Neuronal stem cell (in vitro differentiated cells): Measurements from ENCODE around the gene LRCH2.

Source experiments
- DNase-seq: peaks from one replicate; pipeline ENCODE4 v3.0.0-alpha.2; 2013; ENCODE audit warnings: low spot score
- H2AFZ ChIP-seq: one replicate; pipeline ENCODE4 v1.6.1; 2013; ENCODE audit warnings: mild to moderate bottlenecking, low read length, inconsistent platforms
- H2AK5ac ChIP-seq: 2 replicates; pipeline ENCODE4 v1.6.1; 2013; ENCODE audit warnings: low read depth, mild to moderate bottlenecking, inconsistent platforms, low read length, moderate library complexity, mixed read lengths
- H2BK120ac ChIP-seq: 2 replicates; pipeline ENCODE4 v1.6.1; 2013; ENCODE audit warnings: low read depth, mild to moderate bottlenecking, inconsistent platforms, low read length, moderate library complexity, mixed read lengths
- H2BK12ac ChIP-seq: one replicate; pipeline ENCODE4 v1.6.1; 2013; ENCODE audit warnings: low read length, inconsistent platforms
- H2BK15ac ChIP-seq: 2 replicates; pipeline ENCODE4 v1.6.1; 2013; ENCODE audit warnings: mild to moderate bottlenecking, low read length, inconsistent platforms, mixed read lengths
- H2BK5ac ChIP-seq: one replicate; pipeline ENCODE4 v1.6.1; 2013; ENCODE audit warnings: inconsistent platforms, mild to moderate bottlenecking, low read length, moderate library complexity
- H3K14ac ChIP-seq: one replicate; pipeline ENCODE4 v1.6.1; 2013; ENCODE audit warnings: low read length, inconsistent platforms
- H3K18ac ChIP-seq: 2 replicates; pipeline ENCODE4 v1.6.1; 2013; ENCODE audit warnings: low read length, inconsistent platforms
- H3K23ac ChIP-seq: 2 replicates; pipeline ENCODE4 v1.6.1; 2013; ENCODE audit warnings: low read depth, mild to moderate bottlenecking, mixed read lengths, low read length, inconsistent platforms; ENCODE audit not compliant: poor library complexity
- H3K27ac ChIP-seq: replicated peaks from 3 replicates; pipeline ENCODE4 v1.5.1; 2013; ENCODE audit warnings: low read length, inconsistent platforms
- H3K27me3 ChIP-seq, 3 experiments: 2 replicates each; pipeline ENCODE4 v1.6.1; 2013; ENCODE audit warnings: low read length in 3 of 3, mild to moderate bottlenecking in 2 of 3, inconsistent platforms in 1 of 3, low read depth in 1 of 3, mixed read lengths in 1 of 3, moderate library complexity in 1 of 3; ENCODE audit not compliant: control insufficient read depth in 3 of 3, insufficient read depth in 3 of 3
- H3K36me3 ChIP-seq, 2 donors: replicated peaks in 1 of 2; 2 replicates each; pipeline ENCODE4 v1.6.1; 2013; ENCODE audit warnings: low read length in 2 of 2; ENCODE audit not compliant: control insufficient read depth in 2 of 2, insufficient read depth in 2 of 2
- H3K4ac ChIP-seq: 2 replicates; pipeline ENCODE4 v1.6.1; 2013; ENCODE audit warnings: inconsistent platforms, mild to moderate bottlenecking, low read length, moderate library complexity
- H3K4me1 ChIP-seq, 2 donors: 1 replicate in 1 of 2; 2 replicates in 1 of 2; pipeline ENCODE4 v1.6.1; 2013; ENCODE audit warnings: low read length in 2 of 2, low read depth in 1 of 2; ENCODE audit not compliant: control insufficient read depth in 2 of 2, insufficient read depth in 1 of 2
- H3K4me2 ChIP-seq: one replicate; pipeline ENCODE4 v1.6.1; 2013; ENCODE audit warnings: mild to moderate bottlenecking, low read length, inconsistent platforms; ENCODE audit not compliant: insufficient read depth, poor library complexity, severe bottlenecking
- H3K4me3 ChIP-seq, 2 donors: 2 replicates each; pipeline ENCODE4 v1.5.1; 2013; ENCODE audit warnings: low read length in 2 of 2, mild to moderate bottlenecking in 2 of 2, inconsistent platforms in 1 of 2, moderate library complexity in 1 of 2
- H3K79me1 ChIP-seq: one replicate; pipeline ENCODE4 v1.6.1; 2013; ENCODE audit warnings: low read depth, mild to moderate bottlenecking, inconsistent platforms, low read length, moderate library complexity
- H3K9ac ChIP-seq: one replicate; pipeline ENCODE4 v1.6.1; 2013; ENCODE audit warnings: mild to moderate bottlenecking, low read depth, low read length, inconsistent platforms; ENCODE audit not compliant: poor library complexity
- H3K9me3 ChIP-seq, 2 donors: replicated peaks in 1 of 2; 2 replicates each; pipeline versions ENCODE3 to v1.6.1; 2013; ENCODE audit warnings: low read length in 2 of 2, mild to moderate bottlenecking in 2 of 2, inconsistent platforms in 1 of 2, low read depth in 1 of 2, mixed read lengths in 1 of 2, moderate library complexity in 1 of 2; ENCODE audit not compliant: control insufficient read depth in 2 of 2, insufficient read depth in 1 of 2
- H4K8ac ChIP-seq: one replicate; pipeline ENCODE4 v1.6.1; 2013; ENCODE audit warnings: low read depth, mild to moderate bottlenecking, inconsistent platforms, low read length, moderate library complexity
- H4K91ac ChIP-seq: one replicate; pipeline ENCODE4 v1.6.1; 2013; ENCODE audit warnings: low read length, low read depth, mild to moderate bottlenecking, inconsistent platforms; ENCODE audit not compliant: poor library complexity
- WGBS, 2 donors: extraction: QIAGEN DNeasy Blood & Tissue Kit; methylation state at CpG; one replicate each; pipeline ENCODE4 v1.1.7; 2013; ENCODE audit warnings: missing lambda C conversion rate in 2 of 2, mixed read lengths in 1 of 2; ENCODE audit not compliant: insufficient read length in 2 of 2, insufficient replicate concordance in 1 of 2; ENCODE audit errors: extremely low coverage in 2 of 2; 5-methylcytosine and 5-hydroxymethylcytosine counted together

The LRCH2 gene

GRCh38 chrX:115236560-115236959 lies 2.7 kb upstream of the LRCH2 start:
- no peak overlapping the region for H3K14ac ChIP-seq

GRCh38 chrX:115234461-115234860 lies 565 bp upstream of the LRCH2 start:
- Histone ChIP-seq H3K4me2 (peak overlapping the region; percentile 45), H3K27ac (no peak overlapping the region)

More at GRCh38 chrX:115236560-115236959, 2.7 kb upstream of the LRCH2 start:
- H2BK15ac ChIP-seq = no peak overlapping the region
- no peak overlapping the region for H3K4me2 ChIP-seq
- H3K9ac ChIP-seq = no peak overlapping the region
- no peak overlapping the region for H2BK120ac ChIP-seq
- H2BK12ac ChIP-seq = no peak overlapping the region
- no peak for DNase-seq
- H3K18ac ChIP-seq = no peak overlapping the region
- no peak overlapping the region for H4K91ac ChIP-seq
- H3K36me3 ChIP-seq = no peaks in the 10 kb centered on the region
- H4K8ac ChIP-seq = no peak overlapping the region
- no peak overlapping the region for H2AFZ ChIP-seq
- H2BK5ac ChIP-seq = no peak overlapping the region
- no peaks in the 10 kb centered on the region for H3K9me3 ChIP-seq
- H3K79me1 ChIP-seq = no peaks in the 10 kb centered on the region
- H3K4me3 ChIP-seq = no peak overlapping the region
- no peak overlapping the region for H3K4ac ChIP-seq
- no peaks in the 10 kb centered on the region for H3K4me1 ChIP-seq
- no peak overlapping the region for H2AK5ac ChIP-seq
- H3K23ac ChIP-seq = no peak overlapping the region
- H3K27me3 ChIP-seq = peaks cover 0 to 31% (median 0%) of the 10 kb centered on the region in 3 experiments
- no peak overlapping the region for H3K27ac ChIP-seq

GRCh38 chrX:115232933-115233496 lies 881 bp downstream of the LRCH2 start:
- no peaks in the 10 kb centered on the region for H3K4me1 ChIP-seq
- H3K4ac ChIP-seq = no peak overlapping the region

More at GRCh38 chrX:115234461-115234860, 565 bp upstream of the LRCH2 start:
- no peak overlapping the region for H2AK5ac ChIP-seq
- peaks cover 0 to 31% (median 0%) of the 10 kb centered on the region in 3 experiments for H3K27me3 ChIP-seq
- H3K9ac ChIP-seq = no peak overlapping the region
- H3K14ac ChIP-seq = no peak overlapping the region
- H2BK120ac ChIP-seq = no peak overlapping the region
- H3K36me3 ChIP-seq = no peaks in the 10 kb centered on the region
- H3K23ac ChIP-seq = no peak overlapping the region
- H2BK15ac ChIP-seq = no peak overlapping the region
- no peak overlapping the region for H3K18ac ChIP-seq
- no peaks in the 10 kb centered on the region for H3K79me1 ChIP-seq
- H3K9me3 ChIP-seq = no peaks in the 10 kb centered on the region
- no peaks in the 10 kb centered on the region for H3K4me1 ChIP-seq
- H2BK5ac ChIP-seq = no peak overlapping the region
- DNase-seq = no peak
- H2AFZ ChIP-seq = peak overlapping the region; percentile 91
- H3K4ac ChIP-seq = no peak overlapping the region
- no peak overlapping the region for H4K91ac ChIP-seq
- WGBS, 2 donors = no CpG with 5 or more reads among the region's 3 CpGs
- no peak overlapping the region for H2BK12ac ChIP-seq
- H3K4me3 ChIP-seq = peak overlapping the region; percentile 71 to 77
- H4K8ac ChIP-seq = no peak overlapping the region

GRCh38 chrX:115229337-115230003 lies 4.4 kb downstream of the LRCH2 start:
- H4K91ac ChIP-seq = no peak overlapping the region
- H3K79me1 ChIP-seq = no peaks in the 10 kb centered on the region
- H3K4me1 ChIP-seq = no peaks in the 10 kb centered on the region
- no peak overlapping the region for H3K18ac ChIP-seq
- H4K8ac ChIP-seq = no peak overlapping the region
- H2BK120ac ChIP-seq = no peak overlapping the region
- H3K27ac ChIP-seq = no peak overlapping the region
- no peak overlapping the region for H3K9ac ChIP-seq
- H3K36me3 ChIP-seq = no peaks in the 10 kb centered on the region
- DNase-seq = no peak
- H2BK12ac ChIP-seq = no peak overlapping the region
- H3K9me3 ChIP-seq = no peaks in the 10 kb centered on the region
- no peak overlapping the region for H3K23ac ChIP-seq
- no peak overlapping the region for H2AK5ac ChIP-seq
- no peak overlapping the region for H2AFZ ChIP-seq
- no peak overlapping the region for H2BK15ac ChIP-seq
- H2BK5ac ChIP-seq = no peak overlapping the region
- peaks cover 0 to 4% (median 0%) of the 10 kb centered on the region in 3 experiments for H3K27me3 ChIP-seq
- H3K14ac ChIP-seq = no peak overlapping the region
- no peak overlapping the region for H3K4me3 ChIP-seq
- no peak overlapping the region for H3K4me2 ChIP-seq
- no peak overlapping the region for H3K4ac ChIP-seq
- no CpG with 5 or more reads among the region's 4 CpGs for WGBS, 2 donors

More at GRCh38 chrX:115232933-115233496, 881 bp downstream of the LRCH2 start:
- no peak overlapping the region for H3K14ac ChIP-seq
- H3K9ac ChIP-seq = peak overlapping the region; percentile 88
- H2AFZ ChIP-seq = peak overlapping the region; percentile 91
- peak overlapping the region; percentile 62 for H3K4me2 ChIP-seq
- H3K4me3 ChIP-seq = peak overlapping the region; percentile 71 to 98
- no peak overlapping the region for H2BK15ac ChIP-seq
- no peaks in the 10 kb centered on the region for H3K36me3 ChIP-seq
- H2BK12ac ChIP-seq = no peak overlapping the region
- no peak overlapping the region for H4K91ac ChIP-seq
- no peak overlapping the region for H2AK5ac ChIP-seq
- no peak overlapping the region for H3K18ac ChIP-seq
- H2BK5ac ChIP-seq = no peak overlapping the region
- H3K27me3 ChIP-seq = peaks cover 0 to 27% (median 0%) of the 10 kb centered on the region in 3 experiments
- no peak overlapping the region for H4K8ac ChIP-seq
- no peaks in the 10 kb centered on the region for H3K9me3 ChIP-seq
- no peak overlapping the region for H3K27ac ChIP-seq
- no peak for DNase-seq
- H3K23ac ChIP-seq = no peak overlapping the region
- H2BK120ac ChIP-seq = no peak overlapping the region
- no CpG with 5 or more reads among the region's 6 CpGs for WGBS, 2 donors
- H3K79me1 ChIP-seq = no peaks in the 10 kb centered on the region
